GM23338 (cell line): Measurements from ENCODE around the gene FIP1L1. TPM values are rescaled to one million over a fixed set of nuclear protein-coding genes. Genes with fewer than 3 reads are reported as not detected.

ENCODE experiments used
- ATAC-seq: fragments of 200-7000 bp; cut with Tn5 transposase; 3 replicates; pipeline ENCODE4 v1.9.1; 2020
- DNase-seq: peaks from one replicate; pipeline ENCODE4 v3.0.0-alpha.2; 2015; ENCODE audit warnings: low spot score
- H2AFZ ChIP-seq: fragments of 200-600 bp; sonication (generic); 2 replicates; pipeline ENCODE4 v1.8.0; 2016; ENCODE audit warnings: antibody characterized with exemption, mild to moderate bottlenecking, moderate library complexity
- H3F3A ChIP-seq: fragments of 200-600 bp; sonication (generic); replicated peaks from 2 replicates; pipeline ENCODE4 v1.8.0; 2017; ENCODE audit warnings: antibody characterized with exemption, mixed run types, low read depth
- H3K27ac ChIP-seq: fragments of 200-600 bp; sonication (generic); 2 replicates; pipeline ENCODE4 v1.6.1; 2016; ENCODE audit warnings: low read depth
- H3K27me3 ChIP-seq: fragments of 200-600 bp; sonication (generic); 2 replicates; pipeline ENCODE4 v1.8.0; 2016; ENCODE audit warnings: mild to moderate bottlenecking, mixed run types, moderate library complexity; ENCODE audit not compliant: insufficient read depth
- H3K36me3 ChIP-seq: fragments of 200-600 bp; sonication (generic); 2 replicates; pipeline ENCODE4 v1.8.0; 2016; ENCODE audit warnings: mild to moderate bottlenecking; ENCODE audit not compliant: insufficient read depth
- H3K4me1 ChIP-seq: fragments of 200-600 bp; sonication (generic); 2 replicates; pipeline ENCODE4 v1.8.0; 2016; ENCODE audit warnings: mild to moderate bottlenecking, moderate library complexity; ENCODE audit not compliant: insufficient read depth
- H3K4me2 ChIP-seq: fragments of 200-600 bp; sonication (generic); 2 replicates; pipeline ENCODE4 v1.7.1; 2017; ENCODE audit warnings: mixed run types
- H3K4me3 ChIP-seq: fragments of 200-600 bp; sonication (generic); 2 replicates; pipeline ENCODE4 v1.6.1; 2016; ENCODE audit warnings: mixed run types
- H3K79me2 ChIP-seq: fragments of 200-600 bp; sonication (generic); replicated peaks from 2 replicates; pipeline ENCODE4 v1.8.0; 2017; ENCODE audit warnings: mild to moderate bottlenecking; ENCODE audit not compliant: insufficient read depth
- H3K9me2 ChIP-seq: fragments of 200-600 bp; sonication (generic); 2 replicates; pipeline ENCODE4 v1.8.0; 2017; ENCODE audit not compliant: insufficient read depth
- H4K20me1 ChIP-seq: fragments of 200-600 bp; sonication (generic); replicated peaks from 2 replicates; pipeline ENCODE4 v1.8.0; 2017; ENCODE audit warnings: mild to moderate bottlenecking; ENCODE audit not compliant: insufficient read depth
- H3K27ac Mint-ChIP-seq: 2 replicates; pipeline ENCODE4 v1.8.0; 2020; ENCODE audit warnings: inconsistent platforms, mild to moderate bottlenecking, moderate library complexity, mixed read lengths
- H3K27me3 Mint-ChIP-seq: 3 replicates; pipeline ENCODE4 v1.8.0; 2022; ENCODE audit warnings: low read depth, mild to moderate bottlenecking, moderate library complexity, mixed read lengths, inconsistent platforms; ENCODE audit not compliant: insufficient read depth, poor library complexity
- H3K36me3 Mint-ChIP-seq: 3 replicates; pipeline ENCODE4 v1.8.0; 2021; ENCODE audit warnings: low read depth, mild to moderate bottlenecking, inconsistent platforms, moderate library complexity, mixed read lengths
- H3K4me1 Mint-ChIP-seq: 3 replicates; pipeline ENCODE4 v1.8.0; 2020; ENCODE audit warnings: mild to moderate bottlenecking, inconsistent platforms, mixed read lengths
- H3K4me3 Mint-ChIP-seq: 3 replicates; pipeline ENCODE4 v1.8.0; 2021; ENCODE audit warnings: moderate library complexity, mild to moderate bottlenecking, inconsistent platforms, mixed read lengths
- H3K9me3 Mint-ChIP-seq: 3 replicates; pipeline ENCODE4 v1.8.0; 2020; ENCODE audit warnings: moderate library complexity, mild to moderate bottlenecking, inconsistent platforms, mixed read lengths
- CREB1 ChIP-seq: fragments of 250-450 bp; sonication (Bioruptor Pico); IDR thresholded peaks from 2 replicates; pipeline ENCODE4 v1.5.0; 2020; ENCODE audit warnings: low read depth, mild to moderate bottlenecking, moderate library complexity
- EZH2 ChIP-seq: fragments of 200-600 bp; sonication (generic); IDR thresholded peaks from one replicate; pipeline ENCODE4 v1.8.0; 2017; ENCODE audit warnings: antibody characterized with exemption, mild to moderate bottlenecking, low read depth; ENCODE audit not compliant: unreplicated experiment
- EZH2phosphoT487 ChIP-seq: fragments of 200-600 bp; sonication (generic); IDR thresholded peaks from one replicate; pipeline ENCODE4 v1.8.1; 2018; ENCODE audit warnings: antibody characterized with exemption; ENCODE audit not compliant: unreplicated experiment
- JUNB ChIP-seq: IDR thresholded peaks from one replicate; pipeline ENCODE4 v1.6.1; 2016; ENCODE audit warnings: antibody characterized with exemption; ENCODE audit not compliant: unreplicated experiment
- NANOG ChIP-seq: IDR thresholded peaks from 2 replicates; pipeline ENCODE4 v1.6.1; 2016; ENCODE audit warnings: antibody characterized with exemption, borderline replicate concordance
- POLR2AphosphoS5 ChIP-seq: IDR thresholded peaks from 2 replicates; pipeline ENCODE4 v1.6.1; 2016; ENCODE audit warnings: antibody characterized with exemption, low read depth
- STAT1 ChIP-seq: IDR thresholded peaks from one replicate; pipeline ENCODE4 v1.6.1; 2016; ENCODE audit warnings: antibody characterized with exemption; ENCODE audit not compliant: unreplicated experiment
- ZNF114 ChIP-seq: fragments of 250-450 bp; sonication (Bioruptor Pico); IDR thresholded peaks from 2 replicates; pipeline ENCODE4 v1.5.0; 2020; ENCODE audit warnings: mild to moderate bottlenecking, moderate library complexity
- ZNF331 ChIP-seq: fragments of 250-450 bp; sonication (Bioruptor Pico); IDR thresholded peaks from 2 replicates; pipeline ENCODE4 v1.5.0; 2020; ENCODE audit warnings: low read depth, mild to moderate bottlenecking, moderate library complexity
- polyA plus RNA-seq: library from polyadenylated mRNA; unstranded; fragments of >200 nt; fragmentation: Nextera tagmentation; extraction: Ambion mirVana; gene quantifications from 2 replicates; pipeline ENCODE4 v1.2.1, GENCODE V29; 2016
- total RNA-seq: library from RNA; depleted of rRNA; stranded (reverse); fragments of >200 nt; shearing (Covaris generic); gene quantifications from 2 replicates; pipeline ENCODE4 v1.2.3, GENCODE V29; 2014
- TF ChIP-seq, protein P1 (sequence below): IDR thresholded peaks from 2 replicates; pipeline ENCODE4 v1.6.1; 2016; ENCODE audit warnings: antibody characterized with exemption
- TF ChIP-seq, protein P2 (sequence below): IDR thresholded peaks from one replicate; pipeline ENCODE4 v1.6.1; 2018; ENCODE audit warnings: antibody characterized with exemption; ENCODE audit not compliant: unreplicated experiment
- TF ChIP-seq, protein P3 (sequence below), 2 experiments: fragments of 200-600 bp in 1 of 2; sonication (generic) in 1 of 2; conservative IDR thresholded peaks; 2 replicates each; pipeline versions ENCODE4 v1.5.1 to v1.6.1; 2016 to 2017; ENCODE audit warnings: antibody characterized with exemption in 2 of 2, low read depth in 2 of 2, mild to moderate bottlenecking in 2 of 2, moderate library complexity in 1 of 2
- TF ChIP-seq, protein P4 (sequence below): fragments of 250-450 bp; sonication (Bioruptor Pico); IDR thresholded peaks from 2 replicates; pipeline ENCODE4 v1.5.0; 2020; ENCODE audit warnings: mild to moderate bottlenecking, moderate library complexity

Gene FIP1L1
- total and polyA plus RNA-seq, 2 experiments from 2014 or later = 43.3 to 54.0 TPM

DNA sequence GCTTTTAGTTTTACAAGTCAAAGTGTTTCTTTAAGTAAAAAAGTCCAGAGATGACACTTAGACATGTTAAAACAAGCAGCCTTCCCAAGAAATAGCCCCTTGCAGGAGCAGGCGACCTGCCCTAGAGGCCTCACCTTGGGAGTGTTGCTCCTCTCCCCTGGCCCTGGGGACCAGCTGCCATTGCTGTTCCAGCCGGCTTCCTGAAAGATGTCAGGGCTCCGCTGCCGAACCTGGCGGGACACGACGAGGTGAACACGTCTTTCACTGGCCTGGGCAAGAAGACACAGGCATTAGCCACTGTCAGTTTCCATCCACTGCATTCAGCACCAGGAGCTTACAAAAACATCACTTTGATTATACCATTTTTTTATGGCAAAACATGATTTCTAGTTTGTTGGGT is 104.1 kb downstream of the FIP1L1 start:
- Mint-ChIP-seq H3K9me3 (no peaks in the 10 kb centered on the region), H3K4me3 (no peak overlapping the region), H3K36me3 (no peaks in the 10 kb centered on the region), H3K27ac (no peak overlapping the region), H3K27me3 (no peaks in the 10 kb centered on the region), H3K4me1 (peaks cover 38% of the 10 kb centered on the region)
- DNase-seq (no peak), ATAC-seq (no peak)
- H3K4me1 ChIP-seq = peaks cover 42% of the 10 kb centered on the region
- no peaks in the 10 kb centered on the region for H3K27me3 ChIP-seq
- no peak overlapping the region for H2AFZ ChIP-seq
- no peak overlapping the region for H3K27ac ChIP-seq
- H3K4me3 ChIP-seq = no peak overlapping the region
- no peaks in the 10 kb centered on the region for H3K79me2 ChIP-seq
- H3K36me3 ChIP-seq = no peaks in the 10 kb centered on the region
- no peak overlapping the region for H3K4me2 ChIP-seq
- H3K9me2 ChIP-seq = peaks cover 9% of the 10 kb centered on the region; the same call in 1 of the 2 replicates
- no peaks in the 10 kb centered on the region for H4K20me1 ChIP-seq
- no peaks in the 10 kb centered on the region for H3F3A ChIP-seq
- TF ChIP-seq, protein P1, sequence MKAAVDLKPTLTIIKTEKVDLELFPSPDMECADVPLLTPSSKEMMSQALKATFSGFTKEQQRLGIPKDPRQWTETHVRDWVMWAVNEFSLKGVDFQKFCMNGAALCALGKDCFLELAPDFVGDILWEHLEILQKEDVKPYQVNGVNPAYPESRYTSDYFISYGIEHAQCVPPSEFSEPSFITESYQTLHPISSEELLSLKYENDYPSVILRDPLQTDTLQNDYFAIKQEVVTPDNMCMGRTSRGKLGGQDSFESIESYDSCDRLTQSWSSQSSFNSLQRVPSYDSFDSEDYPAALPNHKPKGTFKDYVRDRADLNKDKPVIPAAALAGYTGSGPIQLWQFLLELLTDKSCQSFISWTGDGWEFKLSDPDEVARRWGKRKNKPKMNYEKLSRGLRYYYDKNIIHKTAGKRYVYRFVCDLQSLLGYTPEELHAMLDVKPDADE = no peak
- TF ChIP-seq EZH2phosphoT487 (no peak), STAT1 (no peak), JUNB (no peak), ZNF331 (CRISPR knock-in tag) (no peak), EZH2 (no peak), ZNF114 (CRISPR knock-in tag) (no peak), POLR2AphosphoS5 (no peak), NANOG (no peak), CREB1 (CRISPR knock-in tag) (no peak)
- TF ChIP-seq, protein P2, sequence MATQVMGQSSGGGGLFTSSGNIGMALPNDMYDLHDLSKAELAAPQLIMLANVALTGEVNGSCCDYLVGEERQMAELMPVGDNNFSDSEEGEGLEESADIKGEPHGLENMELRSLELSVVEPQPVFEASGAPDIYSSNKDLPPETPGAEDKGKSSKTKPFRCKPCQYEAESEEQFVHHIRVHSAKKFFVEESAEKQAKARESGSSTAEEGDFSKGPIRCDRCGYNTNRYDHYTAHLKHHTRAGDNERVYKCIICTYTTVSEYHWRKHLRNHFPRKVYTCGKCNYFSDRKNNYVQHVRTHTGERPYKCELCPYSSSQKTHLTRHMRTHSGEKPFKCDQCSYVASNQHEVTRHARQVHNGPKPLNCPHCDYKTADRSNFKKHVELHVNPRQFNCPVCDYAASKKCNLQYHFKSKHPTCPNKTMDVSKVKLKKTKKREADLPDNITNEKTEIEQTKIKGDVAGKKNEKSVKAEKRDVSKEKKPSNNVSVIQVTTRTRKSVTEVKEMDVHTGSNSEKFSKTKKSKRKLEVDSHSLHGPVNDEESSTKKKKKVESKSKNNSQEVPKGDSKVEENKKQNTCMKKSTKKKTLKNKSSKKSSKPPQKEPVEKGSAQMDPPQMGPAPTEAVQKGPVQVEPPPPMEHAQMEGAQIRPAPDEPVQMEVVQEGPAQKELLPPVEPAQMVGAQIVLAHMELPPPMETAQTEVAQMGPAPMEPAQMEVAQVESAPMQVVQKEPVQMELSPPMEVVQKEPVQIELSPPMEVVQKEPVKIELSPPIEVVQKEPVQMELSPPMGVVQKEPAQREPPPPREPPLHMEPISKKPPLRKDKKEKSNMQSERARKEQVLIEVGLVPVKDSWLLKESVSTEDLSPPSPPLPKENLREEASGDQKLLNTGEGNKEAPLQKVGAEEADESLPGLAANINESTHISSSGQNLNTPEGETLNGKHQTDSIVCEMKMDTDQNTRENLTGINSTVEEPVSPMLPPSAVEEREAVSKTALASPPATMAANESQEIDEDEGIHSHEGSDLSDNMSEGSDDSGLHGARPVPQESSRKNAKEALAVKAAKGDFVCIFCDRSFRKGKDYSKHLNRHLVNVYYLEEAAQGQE = no peak
- TF ChIP-seq, protein P3, sequence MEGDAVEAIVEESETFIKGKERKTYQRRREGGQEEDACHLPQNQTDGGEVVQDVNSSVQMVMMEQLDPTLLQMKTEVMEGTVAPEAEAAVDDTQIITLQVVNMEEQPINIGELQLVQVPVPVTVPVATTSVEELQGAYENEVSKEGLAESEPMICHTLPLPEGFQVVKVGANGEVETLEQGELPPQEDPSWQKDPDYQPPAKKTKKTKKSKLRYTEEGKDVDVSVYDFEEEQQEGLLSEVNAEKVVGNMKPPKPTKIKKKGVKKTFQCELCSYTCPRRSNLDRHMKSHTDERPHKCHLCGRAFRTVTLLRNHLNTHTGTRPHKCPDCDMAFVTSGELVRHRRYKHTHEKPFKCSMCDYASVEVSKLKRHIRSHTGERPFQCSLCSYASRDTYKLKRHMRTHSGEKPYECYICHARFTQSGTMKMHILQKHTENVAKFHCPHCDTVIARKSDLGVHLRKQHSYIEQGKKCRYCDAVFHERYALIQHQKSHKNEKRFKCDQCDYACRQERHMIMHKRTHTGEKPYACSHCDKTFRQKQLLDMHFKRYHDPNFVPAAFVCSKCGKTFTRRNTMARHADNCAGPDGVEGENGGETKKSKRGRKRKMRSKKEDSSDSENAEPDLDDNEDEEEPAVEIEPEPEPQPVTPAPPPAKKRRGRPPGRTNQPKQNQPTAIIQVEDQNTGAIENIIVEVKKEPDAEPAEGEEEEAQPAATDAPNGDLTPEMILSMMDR (conservative IDR thresholded peaks at IDR 0.05; ENCODE audit: low read depth in 2 of 2) = no peak
- TF ChIP-seq, protein P4, sequence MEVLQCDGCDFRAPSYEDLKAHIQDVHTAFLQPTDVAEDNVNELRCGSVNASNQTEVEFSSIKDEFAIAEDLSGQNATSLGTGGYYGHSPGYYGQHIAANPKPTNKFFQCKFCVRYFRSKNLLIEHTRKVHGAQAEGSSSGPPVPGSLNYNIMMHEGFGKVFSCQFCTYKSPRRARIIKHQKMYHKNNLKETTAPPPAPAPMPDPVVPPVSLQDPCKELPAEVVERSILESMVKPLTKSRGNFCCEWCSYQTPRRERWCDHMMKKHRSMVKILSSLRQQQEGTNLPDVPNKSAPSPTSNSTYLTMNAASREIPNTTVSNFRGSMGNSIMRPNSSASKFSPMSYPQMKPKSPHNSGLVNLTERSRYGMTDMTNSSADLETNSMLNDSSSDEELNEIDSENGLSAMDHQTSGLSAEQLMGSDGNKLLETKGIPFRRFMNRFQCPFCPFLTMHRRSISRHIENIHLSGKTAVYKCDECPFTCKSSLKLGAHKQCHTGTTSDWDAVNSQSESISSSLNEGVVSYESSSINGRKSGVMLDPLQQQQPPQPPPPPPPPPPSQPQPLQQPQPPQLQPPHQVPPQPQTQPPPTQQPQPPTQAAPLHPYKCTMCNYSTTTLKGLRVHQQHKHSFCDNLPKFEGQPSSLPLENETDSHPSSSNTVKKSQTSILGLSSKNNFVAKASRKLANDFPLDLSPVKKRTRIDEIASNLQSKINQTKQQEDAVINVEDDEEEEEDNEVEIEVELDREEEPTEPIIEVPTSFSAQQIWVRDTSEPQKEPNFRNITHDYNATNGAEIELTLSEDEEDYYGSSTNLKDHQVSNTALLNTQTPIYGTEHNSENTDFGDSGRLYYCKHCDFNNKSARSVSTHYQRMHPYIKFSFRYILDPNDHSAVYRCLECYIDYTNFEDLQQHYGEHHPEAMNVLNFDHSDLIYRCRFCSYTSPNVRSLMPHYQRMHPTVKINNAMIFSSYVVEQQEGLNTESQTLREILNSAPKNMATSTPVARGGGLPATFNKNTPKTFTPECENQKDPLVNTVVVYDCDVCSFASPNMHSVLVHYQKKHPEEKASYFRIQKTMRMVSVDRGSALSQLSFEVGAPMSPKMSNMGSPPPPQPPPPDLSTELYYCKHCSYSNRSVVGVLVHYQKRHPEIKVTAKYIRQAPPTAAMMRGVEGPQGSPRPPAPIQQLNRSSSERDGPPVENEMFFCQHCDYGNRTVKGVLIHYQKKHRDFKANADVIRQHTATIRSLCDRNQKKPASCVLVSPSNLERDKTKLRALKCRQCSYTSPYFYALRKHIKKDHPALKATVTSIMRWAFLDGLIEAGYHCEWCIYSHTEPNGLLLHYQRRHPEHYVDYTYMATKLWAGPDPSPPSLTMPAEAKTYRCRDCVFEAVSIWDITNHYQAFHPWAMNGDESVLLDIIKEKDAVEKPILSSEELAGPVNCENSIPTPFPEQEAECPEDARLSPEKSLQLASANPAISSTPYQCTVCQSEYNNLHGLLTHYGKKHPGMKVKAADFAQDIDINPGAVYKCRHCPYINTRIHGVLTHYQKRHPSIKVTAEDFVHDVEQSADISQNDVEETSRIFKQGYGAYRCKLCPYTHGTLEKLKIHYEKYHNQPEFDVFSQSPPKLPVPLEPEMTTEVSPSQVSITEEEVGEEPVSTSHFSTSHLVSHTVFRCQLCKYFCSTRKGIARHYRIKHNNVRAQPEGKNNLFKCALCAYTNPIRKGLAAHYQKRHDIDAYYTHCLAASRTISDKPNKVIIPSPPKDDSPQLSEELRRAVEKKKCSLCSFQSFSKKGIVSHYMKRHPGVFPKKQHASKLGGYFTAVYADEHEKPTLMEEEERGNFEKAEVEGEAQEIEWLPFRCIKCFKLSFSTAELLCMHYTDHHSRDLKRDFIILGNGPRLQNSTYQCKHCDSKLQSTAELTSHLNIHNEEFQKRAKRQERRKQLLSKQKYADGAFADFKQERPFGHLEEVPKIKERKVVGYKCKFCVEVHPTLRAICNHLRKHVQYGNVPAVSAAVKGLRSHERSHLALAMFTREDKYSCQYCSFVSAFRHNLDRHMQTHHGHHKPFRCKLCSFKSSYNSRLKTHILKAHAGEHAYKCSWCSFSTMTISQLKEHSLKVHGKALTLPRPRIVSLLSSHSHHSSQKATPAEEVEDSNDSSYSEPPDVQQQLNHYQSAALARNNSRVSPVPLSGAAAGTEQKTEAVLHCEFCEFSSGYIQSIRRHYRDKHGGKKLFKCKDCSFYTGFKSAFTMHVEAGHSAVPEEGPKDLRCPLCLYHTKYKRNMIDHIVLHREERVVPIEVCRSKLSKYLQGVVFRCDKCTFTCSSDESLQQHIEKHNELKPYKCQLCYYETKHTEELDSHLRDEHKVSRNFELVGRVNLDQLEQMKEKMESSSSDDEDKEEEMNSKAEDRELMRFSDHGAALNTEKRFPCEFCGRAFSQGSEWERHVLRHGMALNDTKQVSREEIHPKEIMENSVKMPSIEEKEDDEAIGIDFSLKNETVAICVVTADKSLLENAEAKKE (CRISPR knock-in tag) = no peak
